Activated gamma-delta T cell treated with anti-CD3 and anti-CD28 coated beads, Interleukin-2, amount 50 U/mL, for 16 hours (primary cell): ENCODE measurements around the gene CCND3.

Experiments
- DNase-seq: peaks from one replicate; pipeline ENCODE4 v3.0.0-alpha.2; 2020; ENCODE audit warnings: low read depth

Gene CCND3

DNA sequence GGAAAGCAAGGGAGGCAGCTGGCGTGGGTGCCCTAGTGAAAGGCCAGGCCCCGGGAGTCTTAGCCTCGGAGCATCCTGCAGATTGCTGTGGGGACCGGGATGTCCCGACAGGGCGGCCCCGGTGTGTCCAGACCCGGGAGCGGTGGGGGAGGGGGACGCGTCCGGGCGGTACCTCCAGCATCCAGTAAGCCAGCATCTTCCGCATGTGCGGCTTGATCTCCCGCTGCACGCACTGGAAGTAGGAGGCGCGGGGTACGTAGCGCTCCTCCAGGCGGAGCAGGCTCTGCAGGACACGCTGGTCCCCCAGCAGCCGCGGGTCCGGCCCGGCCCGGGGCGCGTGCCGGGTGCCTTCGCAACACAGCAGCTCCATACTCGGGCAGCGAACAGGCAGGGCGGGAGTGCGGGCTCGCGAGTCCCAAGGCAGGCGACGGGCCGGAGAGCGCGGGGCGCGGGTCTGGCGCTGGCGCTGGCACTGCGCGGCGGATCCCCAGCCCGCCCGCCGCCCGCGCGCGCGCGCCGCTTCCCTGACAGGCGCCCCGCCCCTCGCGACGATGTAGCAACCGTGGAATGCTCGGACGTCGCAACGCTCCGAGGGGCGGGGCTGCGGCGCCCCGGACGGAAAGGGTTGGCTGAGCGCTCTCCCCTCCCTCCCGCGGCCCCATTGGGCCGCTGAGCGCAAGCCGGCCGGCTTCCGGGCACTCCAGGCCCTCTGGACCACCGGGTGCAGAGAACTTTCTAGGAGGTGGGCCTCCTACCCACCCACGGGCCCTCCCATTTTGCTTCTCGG lies at the start of gene CCND3:
Gene CCND3 (minus strand): TSS at position 529 of the 787 bp plus-strand sequence. CDS start 159 bp downstream, at position 370.
- peak; percentile 80 for DNase-seq

DNA sequence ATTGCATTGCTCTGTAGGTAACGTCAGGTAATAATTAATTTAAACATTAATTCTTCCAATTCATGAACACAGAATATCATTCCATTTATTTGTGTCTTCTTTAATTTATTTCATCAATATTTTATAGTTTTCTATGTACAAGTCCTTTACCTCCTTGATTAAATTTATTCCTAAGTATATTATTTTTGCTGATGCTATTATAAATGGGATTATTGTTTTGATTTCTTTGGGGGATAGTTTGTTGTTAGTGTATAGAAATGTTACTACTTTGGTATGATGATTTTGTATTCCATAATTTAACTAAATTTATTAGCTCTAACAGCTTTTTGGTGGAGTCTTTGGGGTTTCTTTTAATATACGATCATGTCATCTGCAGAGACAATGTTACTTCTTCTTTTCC lies 44.7 kb upstream of the CCND3 start:
- DNase-seq, result no peak

DNA sequence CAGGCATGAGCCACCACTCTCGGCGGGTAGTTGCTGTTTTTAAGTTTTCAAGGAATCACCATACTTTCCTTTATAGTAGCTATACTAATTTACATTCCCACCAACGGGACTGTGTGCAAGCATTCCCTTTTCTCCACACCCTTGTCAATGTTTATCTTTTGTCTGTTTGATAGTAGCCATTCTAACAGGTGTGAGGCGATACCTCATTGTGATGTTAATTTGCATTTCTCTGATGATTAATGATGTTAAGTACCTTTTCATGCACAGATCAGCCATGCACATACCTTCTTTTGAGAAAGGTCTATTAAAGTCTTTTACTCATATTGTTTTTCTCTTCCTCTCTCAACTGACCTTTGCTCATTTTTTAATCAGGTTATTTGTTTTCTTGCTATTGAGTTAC lies 43.0 kb upstream of the CCND3 start:
- no peak for DNase-seq

DNA sequence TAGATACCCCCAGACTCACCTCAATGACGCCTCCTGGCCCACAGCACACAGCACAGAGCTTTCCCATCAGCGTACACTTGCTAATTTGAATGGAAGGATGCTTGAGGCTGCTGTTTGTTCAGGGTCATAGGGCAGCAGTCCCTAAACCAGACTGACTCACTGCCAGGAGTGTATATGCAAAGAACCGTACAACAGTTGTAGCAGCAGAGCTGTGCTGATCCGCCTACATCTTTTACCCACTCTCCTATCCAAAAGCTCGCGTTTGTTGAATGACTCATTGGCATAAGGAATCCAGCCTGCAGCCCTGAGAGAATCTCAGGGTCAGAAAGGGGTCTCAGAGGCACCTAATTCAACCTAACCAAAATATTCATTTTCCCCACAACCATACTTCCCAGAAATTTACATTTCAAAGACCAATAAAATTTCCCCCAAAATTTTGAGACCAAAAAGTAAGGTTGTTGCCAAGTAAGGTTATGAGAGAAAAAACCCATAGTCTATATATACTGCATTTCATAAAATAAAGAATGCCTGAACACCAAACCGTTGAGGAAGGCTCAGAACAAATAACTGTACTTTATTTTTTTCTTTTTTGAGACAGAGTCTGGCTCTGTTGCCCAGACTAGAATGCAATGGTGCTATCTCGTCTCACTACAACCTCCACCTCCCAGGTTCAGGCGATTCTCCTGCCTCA lies 35.3 kb upstream of the CCND3 start:
- peak; percentile 10 for DNase-seq

DNA sequence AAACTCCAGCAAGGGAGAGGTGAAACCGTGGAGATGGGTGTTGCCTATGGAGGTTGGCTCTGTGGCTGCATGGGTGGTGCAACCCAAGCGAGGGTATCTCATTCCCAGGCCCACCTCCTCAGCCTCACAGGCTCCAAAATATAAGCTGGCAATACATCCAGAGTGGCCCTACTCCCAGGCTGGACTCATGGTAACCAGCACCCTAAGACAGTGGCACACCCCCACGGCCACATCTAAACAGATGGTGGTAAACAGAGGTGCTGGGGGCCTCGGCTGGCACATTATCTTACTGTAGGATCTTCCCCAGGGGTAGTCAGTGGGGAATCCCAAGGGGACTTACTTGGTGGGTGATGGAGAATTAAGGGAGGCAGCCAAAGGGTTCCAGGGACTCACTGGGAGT lies 33.7 kb upstream of the CCND3 start:
- DNase-seq, result no peak

DNA sequence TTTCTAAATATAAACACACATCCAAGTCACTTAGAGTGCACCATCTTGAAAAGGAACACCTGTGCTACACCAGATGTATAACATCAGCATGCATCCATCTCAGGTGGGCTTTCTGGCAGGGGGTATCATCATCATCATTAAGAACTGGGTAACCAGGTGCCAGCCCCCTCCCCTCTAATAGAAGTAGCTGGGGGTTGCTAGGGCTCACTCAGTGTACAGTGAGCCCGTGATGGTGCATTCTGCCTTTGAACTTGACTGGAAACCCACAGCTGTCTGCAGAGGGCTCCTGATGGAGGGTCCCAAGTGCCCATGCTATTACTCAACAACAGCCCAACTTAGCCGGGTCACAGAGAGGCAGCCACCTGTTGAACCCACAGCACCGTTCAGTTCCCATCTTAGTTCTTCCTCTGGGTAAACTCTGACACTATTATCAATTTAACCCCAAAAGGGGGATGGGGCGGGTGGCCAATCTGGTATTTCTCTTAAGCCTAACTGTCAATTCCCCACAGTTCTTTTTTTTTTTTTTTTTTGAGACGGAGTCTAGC lies 32.7 kb upstream of the CCND3 start:
- DNase-seq, result no peak

DNA sequence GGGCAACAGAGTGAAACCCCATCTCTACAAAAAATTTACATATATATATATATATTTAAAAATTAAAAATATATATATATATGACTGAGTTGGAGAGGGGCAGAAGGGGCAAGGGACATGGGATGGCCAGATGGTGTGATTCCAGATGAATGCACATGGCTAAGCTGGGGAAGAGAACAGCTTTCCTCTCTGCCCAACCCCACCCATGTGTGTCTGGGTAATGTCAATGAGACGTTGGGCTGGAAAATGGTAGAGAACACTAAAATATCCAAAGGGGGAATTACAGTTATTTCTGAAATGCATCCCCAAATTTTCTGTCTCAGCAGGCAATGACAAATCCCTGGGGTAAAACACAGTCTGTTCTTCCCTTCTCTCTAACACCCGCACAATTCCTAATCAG lies 31.2 kb upstream of the CCND3 start:
- DNase-seq, result no peak

DNA sequence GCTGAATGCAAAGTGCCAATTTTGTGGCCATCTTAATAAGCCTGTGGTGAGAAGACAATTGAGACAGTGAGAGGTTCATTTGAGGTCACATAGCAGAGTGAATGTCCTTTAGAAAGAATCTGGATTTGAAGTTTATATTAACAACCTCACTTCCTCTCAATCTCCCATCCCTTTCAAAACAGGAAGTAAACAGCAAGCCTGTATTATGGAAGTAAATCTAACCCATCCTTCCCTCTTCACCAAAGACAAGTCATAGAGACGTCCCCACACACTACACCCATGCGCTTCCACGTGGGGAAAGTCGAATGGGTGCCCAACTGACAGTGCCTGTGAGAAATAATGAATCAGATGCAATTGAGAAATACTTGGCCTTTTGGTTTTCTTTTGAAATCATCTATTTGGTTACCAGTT lies 28.8 kb upstream of the CCND3 start:
- DNase-seq, result peak; percentile 26

DNA sequence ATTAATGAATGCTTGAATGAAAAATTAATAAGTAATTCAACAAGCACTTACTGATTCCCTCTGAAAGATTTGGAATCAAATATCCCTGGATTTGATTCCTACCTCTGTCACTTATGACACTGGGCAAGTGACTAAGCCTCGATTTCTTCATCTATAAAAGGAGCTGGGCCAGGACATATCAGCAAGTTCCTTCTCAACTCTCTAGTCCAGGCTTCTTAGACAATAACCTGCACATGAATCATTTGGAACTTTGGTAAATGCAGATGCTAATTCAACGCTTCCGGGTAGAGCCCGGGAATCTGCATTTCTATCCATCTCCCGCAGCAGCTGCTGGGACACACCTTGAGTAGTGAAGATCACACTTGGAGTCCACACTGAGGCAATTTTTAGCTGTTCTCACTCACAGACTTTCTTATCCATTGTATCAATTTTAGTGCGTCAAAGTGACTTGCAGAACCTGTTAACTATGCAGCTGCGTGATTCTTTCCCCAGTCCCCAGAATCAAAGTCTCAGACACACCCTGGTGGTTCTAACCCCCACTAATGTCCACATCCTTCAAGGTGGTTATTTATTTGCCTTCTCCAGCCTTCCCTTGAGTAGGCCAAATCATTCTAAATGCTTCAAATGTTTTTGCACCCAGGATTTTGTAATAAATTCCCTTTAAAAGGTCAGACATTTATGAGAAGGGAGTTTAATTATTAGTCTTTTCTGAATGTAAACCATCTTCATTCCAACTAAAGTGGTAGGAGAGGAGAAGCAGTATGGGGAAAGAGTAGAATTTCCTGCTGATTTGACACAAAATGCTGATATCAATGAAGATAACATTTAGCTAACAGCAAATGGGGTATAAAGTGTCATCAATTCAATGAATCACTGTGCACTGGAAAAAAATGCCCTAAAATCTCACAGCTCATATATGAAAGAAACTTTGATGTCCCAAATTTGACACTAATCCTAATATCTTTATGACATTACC lies 26.0 kb upstream of the CCND3 start:
- no peak for DNase-seq

DNA sequence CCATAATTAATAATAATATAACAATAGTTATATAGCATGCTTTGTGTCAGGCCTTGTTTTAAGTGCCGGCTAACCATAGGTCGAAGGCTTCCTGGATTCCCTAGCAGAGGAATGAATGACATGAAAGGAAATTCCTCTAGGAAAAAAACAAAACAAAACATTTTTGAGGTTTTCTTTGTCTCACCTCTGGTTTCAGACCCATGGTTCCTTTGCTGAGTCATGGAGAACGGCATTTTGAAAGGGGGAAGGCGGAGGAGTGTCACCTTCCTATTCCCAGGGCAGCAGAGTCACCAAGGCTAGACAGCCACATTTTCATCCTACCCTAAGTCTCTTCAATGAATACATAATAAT lies 25.3 kb upstream of the CCND3 start:
- DNase-seq, result no peak

DNA sequence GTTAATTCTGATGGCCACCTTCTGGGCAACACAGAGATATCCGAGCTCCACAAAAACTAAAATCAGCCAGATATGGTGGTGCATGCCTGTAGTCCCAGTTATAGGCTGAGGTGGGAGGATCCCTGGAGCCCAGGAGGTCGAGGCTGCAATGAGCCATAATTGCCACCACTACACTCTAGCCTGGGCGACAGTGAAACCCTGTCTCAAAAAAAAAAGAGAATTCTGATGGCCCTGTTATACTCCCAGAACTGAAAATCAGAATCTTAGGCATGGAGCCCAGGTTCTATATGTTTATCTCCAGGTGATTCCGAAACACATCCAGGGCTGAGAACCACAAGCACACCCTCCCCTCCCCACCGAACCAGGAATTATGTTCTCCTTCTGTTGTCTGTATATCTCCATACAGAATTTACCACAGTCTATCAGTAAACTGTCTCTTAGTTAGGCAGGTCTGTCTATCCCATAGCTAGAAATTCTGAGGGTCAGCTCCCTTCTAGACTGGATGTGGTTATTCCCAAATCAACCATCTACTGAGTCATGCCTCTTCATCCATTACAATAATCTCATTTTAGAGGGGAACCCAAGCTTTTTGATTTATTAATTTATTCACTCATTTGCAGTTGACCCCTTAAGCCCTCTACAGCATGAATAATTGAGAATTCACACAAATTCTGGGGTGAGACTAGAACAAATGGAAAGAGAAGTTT lies 24.8 kb upstream of the CCND3 start:
- DNase-seq, result no peak

DNA sequence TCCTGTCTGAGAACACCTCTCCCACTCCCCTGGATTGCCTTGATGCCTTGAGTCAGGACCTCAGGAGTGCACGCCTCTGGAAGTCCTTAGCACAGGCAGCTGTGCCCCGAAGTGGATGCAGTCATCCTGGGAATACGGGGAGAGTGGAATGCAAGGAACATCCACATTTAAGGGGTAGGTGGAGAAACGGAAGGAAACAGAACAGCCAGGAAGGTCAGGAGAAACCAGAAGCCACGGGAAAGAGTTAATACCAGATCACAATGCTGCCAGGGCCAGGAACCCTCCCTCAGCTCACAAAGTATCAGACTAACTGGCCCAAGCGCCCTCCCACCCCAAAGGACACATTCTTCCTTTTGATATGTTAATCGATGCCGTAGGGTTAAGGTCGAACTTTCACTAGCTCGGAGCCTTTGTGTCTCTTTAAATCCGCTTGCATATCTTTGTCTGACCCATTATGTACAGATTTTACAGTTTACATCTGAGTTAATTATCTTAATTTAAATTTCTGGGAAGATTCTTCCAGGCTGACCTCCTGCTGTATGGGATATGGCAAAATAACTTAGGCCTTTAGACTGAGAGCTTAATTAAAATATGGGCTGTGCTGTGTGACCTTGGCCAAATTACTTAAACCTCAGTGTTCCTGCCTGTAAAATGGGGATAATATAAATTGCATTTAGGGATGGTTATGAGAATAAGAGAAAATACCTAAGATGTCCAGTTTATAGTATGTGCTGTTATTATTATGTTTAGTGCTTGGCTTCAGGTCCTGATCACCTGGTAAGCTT lies 24.0 kb upstream of the CCND3 start:
- no peak for DNase-seq

DNA sequence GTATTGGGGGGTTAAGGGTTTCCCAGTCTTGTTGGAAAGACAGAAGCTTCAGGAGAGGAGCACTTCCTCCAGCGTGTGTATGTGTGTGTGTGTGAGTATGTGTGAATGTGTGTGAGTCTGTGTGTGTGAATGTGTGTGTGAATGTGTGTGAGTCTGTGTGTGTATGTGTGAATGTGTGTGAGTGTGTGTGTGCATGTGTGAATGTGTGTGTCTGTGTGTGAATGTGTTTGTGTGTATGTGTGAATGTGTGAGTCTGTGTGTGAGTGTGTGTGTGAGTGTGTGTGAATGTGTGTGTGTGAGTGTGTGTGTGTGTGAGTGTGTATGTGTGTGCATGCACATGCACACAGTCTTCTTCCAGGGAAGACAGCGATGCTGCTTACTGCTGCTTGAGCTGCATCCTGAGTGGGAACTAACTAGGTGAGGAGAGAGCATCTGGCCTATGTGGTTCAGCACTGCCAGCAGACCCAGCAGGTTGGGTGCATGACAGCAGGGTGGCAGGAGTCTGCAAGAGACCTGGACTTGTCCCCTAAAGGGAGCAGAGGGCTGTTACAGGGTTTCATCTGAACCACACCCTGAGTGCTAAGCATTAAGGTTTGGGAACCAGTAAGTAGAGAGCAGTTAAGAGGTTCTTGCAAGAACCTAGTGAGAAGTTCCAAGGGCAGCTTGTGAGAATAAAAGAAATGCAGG lies 22.7 kb upstream of the CCND3 start:
- DNase-seq, result no peak

DNA sequence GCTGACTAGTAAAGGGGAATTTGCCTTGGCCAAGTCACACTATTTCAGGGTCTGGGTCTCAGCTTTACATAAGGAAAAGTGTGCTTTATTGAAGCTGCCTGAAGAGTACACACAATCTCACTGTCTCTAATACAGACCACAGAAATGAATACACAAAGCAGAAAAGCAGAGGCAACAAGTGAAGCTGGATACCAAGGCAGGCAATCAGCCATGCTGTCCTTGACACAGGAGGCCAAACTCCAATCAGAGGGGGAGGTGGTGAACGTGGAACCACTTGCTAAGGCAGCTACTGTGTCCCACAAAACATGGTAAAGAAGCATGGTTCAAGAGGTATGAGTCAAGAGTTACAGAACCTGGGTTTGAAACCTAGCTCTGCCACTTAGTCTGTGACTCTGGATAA lies 21.8 kb upstream of the CCND3 start:
- DNase-seq, result no peak

DNA sequence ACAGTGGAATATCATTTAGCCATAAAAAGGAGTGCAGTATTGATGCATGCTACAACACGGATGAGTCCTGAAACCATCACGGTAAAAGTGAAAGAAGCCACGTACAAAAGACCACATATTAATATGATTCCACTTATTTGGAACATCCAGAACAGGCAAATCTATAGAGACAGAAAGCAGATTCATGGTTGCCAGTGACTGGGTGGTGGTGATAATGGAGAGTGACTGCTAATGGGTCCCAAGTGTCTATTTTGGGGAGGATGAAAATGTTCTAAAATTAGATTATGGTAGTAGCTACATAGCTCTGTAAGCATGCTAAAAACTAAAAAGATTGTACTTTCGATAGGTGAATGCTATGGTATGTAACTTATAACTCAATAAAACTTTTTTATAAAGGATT lies 18.4 kb upstream of the CCND3 start:
- DNase-seq, result no peak

DNA sequence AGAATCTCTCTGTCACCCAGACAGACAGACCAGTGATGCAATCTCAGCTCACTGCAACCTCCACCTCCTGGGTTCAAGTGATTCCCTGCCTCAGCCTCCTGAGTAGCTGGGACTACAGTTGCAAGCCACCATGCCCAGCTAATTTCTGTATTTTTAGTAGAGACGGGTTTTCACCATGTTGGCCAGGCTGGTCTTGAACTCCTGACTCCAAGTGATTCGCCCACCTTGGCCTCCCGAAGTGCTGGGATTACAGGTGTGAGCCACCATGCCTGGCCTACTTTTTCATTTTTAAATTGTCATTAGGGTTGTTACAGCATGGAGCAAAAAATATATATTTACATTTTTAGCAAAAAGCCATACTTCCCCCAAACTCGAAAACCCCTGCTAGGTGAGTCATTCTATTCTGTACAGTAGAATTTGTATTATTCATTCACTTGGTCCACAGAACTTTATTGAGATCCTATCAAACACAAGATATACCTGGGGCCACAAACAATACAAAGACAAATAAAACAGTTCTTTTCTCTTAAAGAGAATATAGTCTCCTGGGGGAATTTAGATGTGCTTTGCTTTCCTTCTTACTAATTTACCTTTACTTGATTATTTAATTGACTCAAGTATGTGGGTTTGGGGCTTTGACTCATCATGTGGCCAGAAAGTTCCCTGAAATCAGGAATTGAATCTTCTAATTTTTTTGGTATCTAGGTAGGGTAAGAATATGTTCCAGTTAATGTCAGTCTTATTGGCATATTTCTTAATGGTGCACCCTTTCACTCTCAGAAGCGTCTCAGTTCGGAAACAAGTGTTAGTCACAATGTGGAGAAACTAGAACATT lies 16.6 kb upstream of the CCND3 start:
- no peak for DNase-seq

DNA sequence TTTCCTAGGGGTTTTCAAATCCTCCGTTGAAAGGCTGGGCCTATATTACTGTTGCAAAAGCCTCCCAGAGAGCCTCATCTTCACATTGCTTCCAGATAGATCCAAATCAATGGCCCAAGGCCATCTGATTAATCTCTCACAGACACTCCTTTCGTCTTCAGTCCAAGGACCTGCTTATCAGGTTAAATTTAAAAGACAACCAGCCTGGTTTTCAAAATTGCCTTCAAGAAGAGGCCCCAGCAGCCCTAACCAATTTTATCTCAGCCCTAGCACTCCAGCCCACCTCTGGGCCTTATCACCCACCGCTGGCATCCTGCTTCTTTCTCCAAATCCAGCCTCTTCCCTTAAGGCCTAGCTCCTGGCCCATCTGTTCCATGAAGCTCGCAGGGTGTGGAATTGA lies 15.5 kb upstream of the CCND3 start:
- no peak for DNase-seq

DNA sequence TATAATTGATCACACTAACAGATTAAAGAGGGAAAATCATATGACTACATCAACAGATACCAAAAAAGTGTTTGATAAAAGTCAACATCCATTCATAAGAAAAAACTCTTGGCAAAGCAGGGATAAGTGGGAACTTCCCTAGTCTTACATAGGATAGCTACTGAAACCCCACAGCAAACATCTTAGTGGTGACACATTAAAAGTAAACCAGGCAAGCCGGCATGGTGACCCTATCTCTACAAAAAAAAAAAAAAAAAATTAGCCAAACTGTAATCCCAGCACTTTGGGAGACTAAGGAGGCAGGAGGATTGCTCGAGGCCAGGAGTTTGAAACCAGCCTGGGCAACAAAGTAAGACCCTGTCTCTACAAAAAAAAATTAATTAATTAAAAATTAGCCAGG lies 13.8 kb upstream of the CCND3 start:
- no peak for DNase-seq

DNA sequence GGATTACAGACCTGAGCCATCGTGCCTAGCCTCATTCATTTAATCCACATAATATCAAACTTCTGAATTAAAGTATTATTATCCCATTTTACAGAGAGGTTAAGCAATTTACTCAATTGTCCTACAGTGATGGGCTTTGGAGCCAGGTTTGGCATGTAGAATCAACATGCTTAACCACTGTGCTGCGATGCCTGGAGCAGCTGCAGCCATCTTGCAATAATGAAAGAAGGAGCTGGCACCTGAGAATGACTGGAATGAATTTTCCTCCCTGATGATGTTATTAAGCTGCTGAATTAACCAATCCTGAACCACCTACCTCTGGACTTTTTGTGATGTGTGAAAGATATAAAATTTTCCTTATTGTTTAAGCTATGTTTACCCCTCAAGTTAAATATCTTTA lies 13.1 kb upstream of the CCND3 start:
- no peak for DNase-seq
